GM23338 (cell line): ENCODE data around the gene ADAMTSL2. TPM values are rescaled to one million over a fixed set of nuclear protein-coding genes. Genes with fewer than 3 reads are reported as not detected.

Experiments
- ATAC-seq: fragments of 200-7000 bp; cut with Tn5 transposase; 3 replicates; pipeline ENCODE4 v1.9.1; 2020
- DNase-seq: peaks from one replicate; pipeline ENCODE4 v3.0.0-alpha.2; 2015; ENCODE audit warnings: low spot score
- H2AFZ ChIP-seq: fragments of 200-600 bp; sonication (generic); 2 replicates; pipeline ENCODE4 v1.8.0; 2016; ENCODE audit warnings: antibody characterized with exemption, mild to moderate bottlenecking, moderate library complexity
- H3F3A ChIP-seq: fragments of 200-600 bp; sonication (generic); replicated peaks from 2 replicates; pipeline ENCODE4 v1.8.0; 2017; ENCODE audit warnings: antibody characterized with exemption, mixed run types, low read depth
- H3K27ac ChIP-seq: fragments of 200-600 bp; sonication (generic); 2 replicates; pipeline ENCODE4 v1.6.1; 2016; ENCODE audit warnings: low read depth
- H3K27me3 ChIP-seq: fragments of 200-600 bp; sonication (generic); 2 replicates; pipeline ENCODE4 v1.8.0; 2016; ENCODE audit warnings: mild to moderate bottlenecking, mixed run types, moderate library complexity; ENCODE audit not compliant: insufficient read depth
- H3K36me3 ChIP-seq: fragments of 200-600 bp; sonication (generic); 2 replicates; pipeline ENCODE4 v1.8.0; 2016; ENCODE audit warnings: mild to moderate bottlenecking; ENCODE audit not compliant: insufficient read depth
- H3K4me1 ChIP-seq: fragments of 200-600 bp; sonication (generic); 2 replicates; pipeline ENCODE4 v1.8.0; 2016; ENCODE audit warnings: mild to moderate bottlenecking, moderate library complexity; ENCODE audit not compliant: insufficient read depth
- H3K4me2 ChIP-seq: fragments of 200-600 bp; sonication (generic); 2 replicates; pipeline ENCODE4 v1.7.1; 2017; ENCODE audit warnings: mixed run types
- H3K4me3 ChIP-seq: fragments of 200-600 bp; sonication (generic); 2 replicates; pipeline ENCODE4 v1.6.1; 2016; ENCODE audit warnings: mixed run types
- H3K79me2 ChIP-seq: fragments of 200-600 bp; sonication (generic); replicated peaks from 2 replicates; pipeline ENCODE4 v1.8.0; 2017; ENCODE audit warnings: mild to moderate bottlenecking; ENCODE audit not compliant: insufficient read depth
- H3K9me2 ChIP-seq: fragments of 200-600 bp; sonication (generic); 2 replicates; pipeline ENCODE4 v1.8.0; 2017; ENCODE audit not compliant: insufficient read depth
- H4K20me1 ChIP-seq: fragments of 200-600 bp; sonication (generic); replicated peaks from 2 replicates; pipeline ENCODE4 v1.8.0; 2017; ENCODE audit warnings: mild to moderate bottlenecking; ENCODE audit not compliant: insufficient read depth
- H3K27ac Mint-ChIP-seq: 2 replicates; pipeline ENCODE4 v1.8.0; 2020; ENCODE audit warnings: inconsistent platforms, mild to moderate bottlenecking, moderate library complexity, mixed read lengths
- H3K27me3 Mint-ChIP-seq: 3 replicates; pipeline ENCODE4 v1.8.0; 2022; ENCODE audit warnings: low read depth, mild to moderate bottlenecking, moderate library complexity, mixed read lengths, inconsistent platforms; ENCODE audit not compliant: insufficient read depth, poor library complexity
- H3K36me3 Mint-ChIP-seq: 3 replicates; pipeline ENCODE4 v1.8.0; 2021; ENCODE audit warnings: low read depth, mild to moderate bottlenecking, inconsistent platforms, moderate library complexity, mixed read lengths
- H3K4me1 Mint-ChIP-seq: 3 replicates; pipeline ENCODE4 v1.8.0; 2020; ENCODE audit warnings: mild to moderate bottlenecking, inconsistent platforms, mixed read lengths
- H3K4me3 Mint-ChIP-seq: 3 replicates; pipeline ENCODE4 v1.8.0; 2021; ENCODE audit warnings: moderate library complexity, mild to moderate bottlenecking, inconsistent platforms, mixed read lengths
- H3K9me3 Mint-ChIP-seq: 3 replicates; pipeline ENCODE4 v1.8.0; 2020; ENCODE audit warnings: moderate library complexity, mild to moderate bottlenecking, inconsistent platforms, mixed read lengths
- ETS1 ChIP-seq: IDR thresholded peaks from 2 replicates; pipeline ENCODE4 v1.6.1; 2016; ENCODE audit warnings: antibody characterized with exemption
- EZH2phosphoT487 ChIP-seq: fragments of 200-600 bp; sonication (generic); IDR thresholded peaks from one replicate; pipeline ENCODE4 v1.8.1; 2018; ENCODE audit warnings: antibody characterized with exemption; ENCODE audit not compliant: unreplicated experiment
- REST ChIP-seq: IDR thresholded peaks from one replicate; pipeline ENCODE4 v1.6.1; 2018; ENCODE audit warnings: antibody characterized with exemption; ENCODE audit not compliant: unreplicated experiment
- ZNF331 ChIP-seq: fragments of 250-450 bp; sonication (Bioruptor Pico); IDR thresholded peaks from 2 replicates; pipeline ENCODE4 v1.5.0; 2020; ENCODE audit warnings: low read depth, mild to moderate bottlenecking, moderate library complexity
- ZNF462 ChIP-seq: fragments of 250-450 bp; sonication (Bioruptor Pico); IDR thresholded peaks from 2 replicates; pipeline ENCODE4 v1.5.0; 2020; ENCODE audit warnings: mild to moderate bottlenecking, moderate library complexity
- polyA plus RNA-seq: library from polyadenylated mRNA; unstranded; fragments of >200 nt; fragmentation: Nextera tagmentation; extraction: Ambion mirVana; gene quantifications from 2 replicates; pipeline ENCODE4 v1.2.1, GENCODE V29; 2016
- total RNA-seq: library from RNA; depleted of rRNA; stranded (reverse); fragments of >200 nt; shearing (Covaris generic); gene quantifications from 2 replicates; pipeline ENCODE4 v1.2.3, GENCODE V29; 2014

Gene ADAMTSL2
- total and polyA plus RNA-seq, 2 experiments from 2014 or later, result 0.15 to 0.66 TPM

- TF ChIP-seq ZNF462, result no peak
- TF ChIP-seq EZH2phosphoT487, result no peak
These were observed 40.5 kb upstream of the ADAMTSL2 start (continued) for GRCh38 chr9:133493845-133494540.

GRCh38 chr9:133494636-133495326 lies 39.7 kb upstream of the ADAMTSL2 start:
- no peaks in the 10 kb centered on the region for H3K79me2 ChIP-seq
- TF ChIP-seq ETS1 (no peak), REST (no peak), ZNF331 (CRISPR knock-in tag) (no peak)
- H3K4me3 ChIP-seq, result no peak overlapping the region
- DNase-seq (no peak), ATAC-seq (no peak)
- H3K36me3 ChIP-seq, result no peaks in the 10 kb centered on the region
- no peaks in the 10 kb centered on the region; the same call in 1 of the 2 replicates for H3F3A ChIP-seq
- no peak overlapping the region for H3K4me3 Mint-ChIP-seq
- no peaks in the 10 kb centered on the region for H3K27me3 ChIP-seq
- no peak overlapping the region for H2AFZ ChIP-seq
- no peaks in the 10 kb centered on the region for H3K4me1 Mint-ChIP-seq
- no peaks in the 10 kb centered on the region for H3K9me3 Mint-ChIP-seq
- no peaks in the 10 kb centered on the region; the same call in 2 of the 3 replicates for H3K36me3 Mint-ChIP-seq
- H3K4me1 ChIP-seq, result no peaks in the 10 kb centered on the region
- H4K20me1 ChIP-seq, result no peaks in the 10 kb centered on the region
- H3K27me3 Mint-ChIP-seq, result peaks cover 7% of the 10 kb centered on the region
- H3K27ac Mint-ChIP-seq, result no peak overlapping the region
- H3K27ac ChIP-seq, result no peak overlapping the region
- H3K4me2 ChIP-seq, result no peak overlapping the region
- H3K9me2 ChIP-seq, result no peaks in the 10 kb centered on the region
